Epidermal melanocyte (primary cell): Measurements from ENCODE around the gene EFEMP1.

Experiments
- DNase-seq: peaks from one replicate; pipeline ENCODE4 v3.0.0; 2011; ENCODE audit warnings: low spot score; ENCODE audit not compliant: insufficient read length

Gene EFEMP1

DNA sequence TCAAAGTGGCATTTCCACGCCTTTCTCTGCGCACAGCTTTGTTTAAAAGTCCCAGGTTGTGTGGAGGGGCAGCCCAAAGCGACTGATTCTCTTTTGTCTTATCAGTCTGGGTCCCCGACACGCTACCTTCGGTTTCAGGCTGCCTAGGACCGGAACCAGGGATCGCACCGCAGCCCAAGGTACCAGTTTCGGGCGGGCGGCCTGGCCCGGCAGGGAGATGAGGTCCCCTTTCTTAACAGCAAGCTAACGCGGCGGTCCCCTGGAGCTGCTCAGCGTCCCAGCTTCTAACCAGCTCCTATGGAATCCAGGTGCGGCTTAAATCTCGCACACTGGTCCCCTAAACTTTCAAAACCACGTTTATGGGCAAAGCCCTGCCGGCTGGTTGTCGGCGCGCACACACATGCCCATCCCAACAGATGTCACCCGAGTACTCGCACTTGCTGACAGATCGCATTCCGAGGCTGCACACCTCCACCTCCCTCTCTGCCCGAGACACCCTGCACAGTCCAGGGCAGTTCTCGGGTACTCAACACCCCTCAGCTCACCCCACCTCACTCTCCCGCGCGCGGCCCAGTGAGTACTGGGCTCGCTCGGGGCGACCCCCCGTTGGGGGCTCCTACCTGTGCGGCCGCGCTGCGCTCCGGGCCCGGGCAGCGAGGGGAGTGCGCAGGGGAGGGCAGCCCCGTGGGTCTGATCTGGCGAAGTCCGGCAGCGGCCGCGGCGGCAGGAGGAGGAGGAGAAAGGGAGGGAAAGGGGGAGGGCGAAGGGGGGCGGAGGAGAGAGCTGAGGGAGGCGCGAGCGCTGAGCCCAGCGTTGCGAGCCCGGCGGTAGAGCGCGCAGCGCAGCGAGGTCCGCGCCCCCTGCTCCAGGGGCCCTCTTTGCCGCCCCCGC, at the start of gene EFEMP1:
Gene EFEMP1, minus strand, starts transcription at position 692 of the 891 bp plus-strand sequence. CDS start 1,342 bp downstream, outside the sequence.
- no peak for DNase-seq

- DNase-seq: no peak
These were observed 46.9 kb upstream of the EFEMP1 start for GRCh38 chr2:55970500-55970899.

- DNase-seq: no peak
These were observed 45.4 kb upstream of the EFEMP1 start for GRCh38 chr2:55968941-55969340.

DNA sequence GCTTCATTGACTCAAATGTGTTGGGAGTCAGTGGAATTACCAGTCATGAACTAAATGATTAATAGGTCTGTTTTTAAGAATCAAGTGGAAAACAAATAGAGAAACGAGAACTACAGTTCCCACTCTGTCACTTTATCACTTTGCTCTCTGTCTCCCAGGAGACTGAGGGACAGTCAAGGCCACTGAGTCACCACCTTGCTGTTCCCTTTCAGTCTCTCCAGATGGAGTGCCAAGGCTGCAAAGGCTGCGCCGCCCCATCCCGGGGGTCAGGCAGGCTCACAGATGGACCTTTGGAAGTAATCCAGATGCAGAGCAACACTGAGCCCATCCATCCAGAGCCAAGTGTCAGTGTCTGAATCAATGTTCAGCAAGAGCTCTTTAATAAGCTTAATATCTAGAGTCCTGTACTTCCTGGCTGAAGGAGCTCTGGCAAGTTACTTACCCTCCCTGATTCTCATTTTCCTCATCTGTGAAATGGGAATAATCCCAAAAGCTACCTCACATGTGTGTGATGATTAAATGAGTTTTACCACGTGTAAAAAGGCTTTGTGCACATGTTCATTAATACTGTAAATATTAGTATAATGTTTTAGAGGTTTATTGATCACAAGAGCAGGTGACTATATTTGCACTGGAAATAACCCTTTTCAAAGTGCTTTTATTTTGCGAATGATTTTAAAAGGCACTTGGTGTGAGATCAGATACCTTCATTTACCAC, 43.0 kb upstream of the EFEMP1 start:
- DNase-seq: no peak

DNA sequence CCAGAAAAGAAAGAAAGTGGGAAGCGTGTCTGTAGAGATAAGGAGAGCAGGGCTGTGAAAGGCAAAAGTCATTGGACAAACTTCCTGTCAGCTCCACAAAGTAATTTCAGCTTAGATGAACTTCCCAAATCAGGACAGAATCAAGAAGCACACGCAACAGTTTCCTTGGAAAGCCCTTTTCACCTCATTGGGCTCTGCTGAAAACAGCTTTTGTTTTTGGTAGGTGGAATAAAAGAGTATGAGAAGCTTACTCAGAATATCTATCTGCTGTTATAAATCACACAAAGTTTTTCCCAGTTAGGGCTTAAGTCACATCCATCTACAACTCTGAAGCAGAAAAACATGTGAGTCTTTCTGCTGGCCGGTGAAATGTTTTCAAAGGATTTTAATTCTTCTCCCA, 42.4 kb upstream of the EFEMP1 start:
- no peak for DNase-seq

DNA sequence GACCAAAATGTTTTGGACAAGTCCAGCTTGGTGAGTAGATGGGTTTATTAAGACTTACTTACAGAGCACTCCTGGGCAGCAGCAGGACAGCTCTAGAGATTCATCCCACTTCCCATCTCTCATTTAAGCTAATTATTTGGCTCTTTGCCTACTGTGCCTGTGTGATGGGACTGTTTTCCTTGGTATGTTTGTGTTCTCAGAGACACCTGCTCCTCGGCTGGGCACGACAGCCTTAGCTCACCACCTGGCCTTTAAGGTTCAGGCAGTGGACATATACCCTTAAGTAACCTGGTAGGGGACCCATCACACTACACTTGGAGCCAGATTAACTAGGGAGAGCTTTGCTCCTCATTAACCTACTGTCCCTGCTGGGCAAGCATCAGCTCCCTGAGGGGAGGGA, 41.7 kb upstream of the EFEMP1 start:
- no peak for DNase-seq

DNA sequence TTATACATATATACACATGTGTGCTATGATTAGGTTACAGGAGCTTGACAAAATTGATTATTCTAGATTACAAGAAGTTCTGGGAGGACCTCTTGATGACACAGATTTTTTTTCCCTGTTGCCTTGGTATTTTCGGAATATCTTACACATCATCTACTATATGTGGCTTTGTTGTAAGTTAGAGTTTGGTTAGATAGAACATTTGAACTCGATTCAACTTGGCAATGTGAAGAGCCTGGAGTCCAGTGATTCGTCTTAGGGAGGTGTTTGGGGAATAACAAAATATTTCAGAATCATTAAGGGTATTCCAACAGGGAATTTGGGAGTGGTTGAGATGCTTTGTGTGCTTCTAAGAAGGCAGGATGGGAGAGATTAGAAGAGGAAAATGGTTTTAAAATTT, 39.3 kb upstream of the EFEMP1 start:
- DNase-seq: no peak

- no peak for DNase-seq
These were observed 37.8 kb upstream of the EFEMP1 start for GRCh38 chr2:55961318-55961911.

- no peak for DNase-seq
These were observed 35.2 kb upstream of the EFEMP1 start for GRCh38 chr2:55958756-55959155.

DNA sequence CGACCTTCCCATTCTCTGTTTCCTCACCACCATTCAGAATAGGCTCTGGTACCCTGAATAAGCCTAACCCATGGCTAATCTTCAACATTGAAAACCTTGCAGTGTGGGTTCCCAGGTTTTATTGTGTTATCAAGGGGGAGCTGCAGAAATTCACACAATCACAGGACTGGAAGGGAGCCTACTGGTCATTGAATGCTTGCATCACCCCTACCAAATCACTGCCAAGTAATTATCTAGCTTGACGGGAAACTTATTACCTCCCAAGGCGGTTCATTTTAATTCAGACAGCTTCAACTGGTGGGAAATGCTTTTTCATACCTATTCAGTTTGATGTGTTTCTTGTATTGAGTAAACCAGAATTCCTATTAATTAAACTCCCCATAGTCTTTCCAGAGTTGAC, 33.6 kb upstream of the EFEMP1 start:
- DNase-seq: no peak

DNA sequence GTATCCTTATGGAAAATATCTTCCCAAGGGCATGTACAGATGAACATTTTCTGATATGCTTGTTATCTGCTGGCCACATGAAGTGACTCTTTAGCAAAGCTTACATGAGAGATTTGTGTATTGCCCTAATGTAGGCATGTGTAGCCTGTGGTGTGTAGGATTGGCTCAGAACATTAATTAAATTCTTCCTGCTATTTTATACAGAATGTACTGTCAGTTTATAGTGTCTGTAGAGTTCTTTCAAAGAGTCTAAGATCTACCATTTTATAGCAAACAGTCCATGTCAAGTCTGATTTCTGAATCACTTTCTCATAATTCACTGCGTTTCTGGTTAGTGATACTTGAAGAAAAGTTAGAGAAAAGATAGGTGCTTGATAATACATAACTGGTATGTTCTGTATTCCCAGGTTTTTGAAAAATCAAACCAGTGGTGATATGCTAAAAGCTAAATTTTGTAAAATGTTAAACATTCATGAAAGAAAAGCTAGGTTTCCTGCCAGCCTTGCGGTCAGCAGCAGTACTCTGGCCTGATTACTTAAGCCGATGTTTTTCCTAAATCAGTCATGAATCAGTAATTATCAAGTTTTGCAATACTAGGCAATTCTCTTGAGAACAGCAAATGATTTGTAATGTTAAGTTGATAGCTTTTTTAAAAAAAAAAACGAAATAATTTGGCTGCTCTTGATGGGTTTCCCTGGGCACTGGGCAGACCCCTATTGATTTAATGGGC, 30.9 kb upstream of the EFEMP1 start:
- no peak for DNase-seq

DNA sequence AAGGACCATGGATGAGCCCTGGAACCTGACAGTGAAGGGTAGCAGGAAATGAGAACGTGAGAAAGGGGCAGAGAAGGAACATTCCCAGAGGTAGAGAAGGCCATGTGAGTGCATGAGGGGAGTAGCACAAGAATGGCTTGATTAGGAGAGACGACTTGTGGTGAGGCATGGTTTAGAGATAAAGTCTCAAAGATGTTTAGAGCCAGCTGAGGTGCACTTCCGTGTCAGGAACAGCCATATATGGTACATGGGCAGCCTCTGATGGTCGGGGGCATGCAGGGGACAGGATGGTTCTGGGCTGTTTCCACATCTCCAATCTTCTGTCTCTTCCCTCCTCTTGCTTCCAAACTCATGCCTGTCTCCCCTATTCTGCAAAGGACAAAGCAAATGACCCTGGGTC, 28.8 kb upstream of the EFEMP1 start:
- no peak for DNase-seq

GRCh38 chr2:55951533-55951932, 28.0 kb upstream of the EFEMP1 start:
- no peak for DNase-seq

DNA sequence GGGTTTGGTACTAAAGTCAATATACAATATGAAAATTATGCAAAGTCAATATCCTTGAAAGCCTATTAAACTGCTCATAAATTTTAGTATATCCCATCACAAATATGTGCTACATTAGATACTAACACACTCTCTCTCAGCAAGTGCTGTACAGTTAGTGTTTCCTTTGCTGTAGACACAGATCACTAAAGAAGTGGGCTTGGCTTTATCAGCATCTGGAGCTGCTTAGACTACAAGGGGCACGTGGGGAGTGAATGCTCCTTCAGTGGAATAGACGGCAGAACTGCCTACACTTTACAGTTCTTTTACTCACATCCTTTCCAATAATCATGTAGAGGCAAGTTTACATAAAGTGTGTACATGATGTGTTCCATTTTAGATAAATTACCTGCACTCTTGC, 26.0 kb upstream of the EFEMP1 start:
- DNase-seq: no peak

DNA sequence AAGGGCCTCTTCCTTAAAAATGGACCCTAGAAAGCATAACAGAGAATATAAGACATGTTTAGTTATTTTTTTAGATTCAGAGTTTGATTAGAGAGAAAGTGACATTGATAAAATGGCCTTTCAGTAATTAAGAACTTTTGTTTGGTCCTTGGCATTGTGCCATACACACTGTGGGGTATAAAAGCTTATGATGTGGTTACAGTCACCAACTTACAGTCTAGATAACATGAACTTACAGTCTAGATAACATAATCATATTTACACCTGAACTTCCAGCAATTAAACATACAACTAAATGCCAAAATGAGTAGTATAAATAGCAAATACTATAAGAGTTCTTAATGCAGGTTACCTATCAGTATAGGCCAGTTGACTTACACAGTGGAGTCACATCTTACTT, 25.6 kb upstream of the EFEMP1 start:
- no peak for DNase-seq

DNA sequence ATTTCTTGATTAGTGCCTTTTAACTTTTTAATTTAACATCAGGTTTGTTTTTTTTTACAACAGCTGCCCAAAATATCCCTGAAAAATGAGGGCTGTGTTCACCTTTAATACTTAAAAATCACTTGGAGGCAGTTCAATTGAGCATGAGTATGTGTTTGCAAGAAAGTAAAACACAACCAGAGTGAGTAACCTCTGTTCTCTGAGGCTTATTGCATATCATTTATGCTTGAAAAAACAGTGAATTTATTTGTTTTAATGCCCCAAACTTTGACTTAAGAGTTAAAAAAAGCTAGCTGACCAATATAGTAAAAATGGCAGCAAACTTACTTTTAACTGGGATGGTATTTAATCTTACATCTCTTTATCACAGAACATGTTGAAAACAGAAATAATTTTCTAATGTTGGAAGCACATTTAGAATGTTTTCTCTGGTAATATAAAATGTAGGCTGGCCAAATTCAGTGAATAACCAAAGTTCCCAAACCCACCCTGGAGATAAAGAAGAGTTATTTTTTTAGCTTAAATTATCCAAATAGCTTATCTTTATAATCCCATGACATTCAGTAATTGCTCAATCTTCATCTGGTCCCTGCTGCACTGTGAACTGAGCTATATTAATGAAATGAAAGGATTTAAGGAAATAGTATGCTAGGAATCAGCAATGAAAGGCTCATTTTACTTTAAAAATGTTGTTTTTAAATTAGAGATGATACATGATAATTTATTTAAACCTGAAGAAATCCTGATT, 24.8 kb upstream of the EFEMP1 start:
- no peak for DNase-seq

DNA sequence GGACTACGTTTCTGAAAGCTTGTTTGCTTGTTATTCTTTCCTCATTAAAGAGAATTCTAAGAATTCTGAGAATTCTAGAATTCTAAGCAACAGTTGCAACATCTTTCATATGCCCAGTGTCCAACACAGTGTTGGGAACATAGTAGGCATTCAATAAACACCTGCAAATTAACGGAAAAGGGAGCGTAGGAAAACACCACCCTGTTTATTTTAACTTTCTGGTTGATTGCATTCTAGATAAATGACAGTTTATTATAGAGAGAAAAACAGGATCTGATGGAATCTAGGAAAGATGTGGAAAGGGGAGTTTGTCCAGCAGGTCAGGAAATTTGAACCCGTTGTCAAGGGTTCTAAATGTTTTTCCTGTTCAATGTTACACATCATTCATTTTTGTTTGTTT, 24.2 kb upstream of the EFEMP1 start:
- no peak for DNase-seq

- no peak for DNase-seq
These were observed 23.2 kb upstream of the EFEMP1 start for GRCh38 chr2:55946793-55947192.

GRCh38 chr2:55943466-55943865, 19.9 kb upstream of the EFEMP1 start:
- DNase-seq: no peak

GRCh38 chr2:55936351-55936750, 12.8 kb upstream of the EFEMP1 start:
- no peak for DNase-seq

DNA sequence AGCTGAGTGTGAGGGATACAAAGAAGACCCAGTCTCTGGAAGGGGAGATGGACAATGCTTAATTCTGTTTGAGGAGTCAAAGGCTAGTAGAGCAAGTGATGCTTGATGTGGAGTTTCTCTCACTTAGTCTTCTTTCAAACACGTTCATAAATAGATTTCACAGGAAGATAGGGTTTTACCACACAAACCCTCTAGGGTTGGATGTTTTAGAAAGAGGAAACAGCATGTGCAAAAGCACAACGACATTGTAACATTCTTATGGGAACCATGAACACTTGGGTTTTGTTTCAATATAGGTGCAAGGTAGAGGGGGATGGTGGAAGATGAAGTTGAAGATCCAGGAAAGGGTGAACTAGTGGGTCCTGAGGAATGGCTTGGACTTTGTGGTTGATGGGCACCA, 10.8 kb upstream of the EFEMP1 start:
- DNase-seq: no peak
